ENCODE results near the gene CD40.

CD40 gene

DNA sequence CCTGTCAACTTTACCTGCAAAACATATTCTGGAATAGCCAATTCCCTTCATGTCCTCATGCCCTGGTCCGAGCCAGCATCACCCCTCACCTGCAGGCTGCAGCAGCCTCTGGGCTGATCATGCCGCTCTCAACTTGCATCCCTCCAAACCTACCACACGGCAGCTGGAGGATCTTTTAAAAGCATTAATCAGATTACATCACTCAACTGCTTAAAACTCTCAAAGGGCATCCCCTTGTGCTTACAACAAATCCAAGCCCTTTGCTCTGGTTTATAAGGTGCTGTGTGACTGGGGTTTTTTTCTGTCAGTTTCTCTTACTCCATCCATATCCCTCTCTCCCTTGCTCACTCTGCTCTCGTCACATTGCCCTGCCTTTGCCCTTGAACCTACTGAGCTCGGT is 24.0 kb downstream of the CD40 start:
- H3K36me3 ChIP-seq (ENCODE audit: control insufficient read depth in 5 of 5, insufficient read depth in 5 of 5, low read length in 5 of 5) = no peaks in the 10 kb centered on the region
- no peaks in the 10 kb centered on the region for H3K9me3 ChIP-seq (ENCODE audit: control insufficient read depth in 5 of 5, low read length in 5 of 5)
- H3K9ac ChIP-seq (ENCODE audit: low read length in 5 of 5) = no peak overlapping the region
- H3K27me3 ChIP-seq (ENCODE audit: control insufficient read depth in 5 of 5, insufficient read depth in 4 of 5, low read length in 5 of 5) = peaks cover 26 to 52% (median 43%) of the 10 kb centered on the region in 5 donors
- H3K4me3 ChIP-seq (ENCODE audit: low read depth in 1 of 5, low read length in 5 of 5) = no peak overlapping the region
- no peaks in the 10 kb centered on the region for H3K4me1 ChIP-seq (ENCODE audit: control insufficient read depth in 5 of 5, insufficient read depth in 5 of 5, low read length in 5 of 5)
- H3K27ac ChIP-seq (ENCODE audit: low read depth, low read length) = no peak overlapping the region

DNA sequence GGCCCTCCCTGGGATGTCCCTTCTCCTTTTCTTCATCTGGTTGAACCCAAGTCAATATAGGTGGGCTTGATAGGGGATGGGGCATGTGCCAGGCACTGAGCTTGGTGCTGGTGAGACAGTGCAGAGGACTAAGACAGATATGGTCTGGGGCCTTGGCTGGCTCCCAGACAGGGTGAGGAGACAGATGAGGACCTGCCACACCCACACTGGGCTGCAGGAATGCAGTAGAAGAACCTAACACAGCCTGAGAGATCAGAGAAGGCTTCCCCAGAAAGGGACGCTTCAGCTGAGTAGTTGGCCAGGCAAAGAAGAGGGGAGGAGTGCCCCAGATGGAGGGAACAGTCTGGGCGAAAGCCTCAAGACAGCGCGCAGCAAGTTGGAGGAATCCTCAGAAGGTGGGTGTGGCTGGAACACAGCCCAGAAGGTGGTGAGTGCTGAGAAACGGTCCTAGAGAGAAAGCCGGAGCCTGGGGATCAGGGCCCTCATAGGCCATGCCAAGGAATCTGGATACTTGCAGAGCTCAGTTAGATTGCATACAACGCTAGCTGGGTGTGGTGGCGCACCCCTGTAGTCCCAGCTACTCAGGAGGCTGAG is 26.4 kb downstream of the CD40 start:
- no peak overlapping the region for H3K27ac ChIP-seq (ENCODE audit: low read depth, low read length)
- no peak overlapping the region for H3K9ac ChIP-seq (ENCODE audit: low read length in 5 of 5)
- no peak overlapping the region for H3K4me3 ChIP-seq (ENCODE audit: low read depth in 1 of 5, low read length in 5 of 5)
- H3K4me1 ChIP-seq (ENCODE audit: control insufficient read depth in 5 of 5, insufficient read depth in 5 of 5, low read length in 5 of 5) = no peaks in the 10 kb centered on the region
- no peaks in the 10 kb centered on the region for H3K36me3 ChIP-seq (ENCODE audit: control insufficient read depth in 5 of 5, insufficient read depth in 5 of 5, low read length in 5 of 5)
- H3K9me3 ChIP-seq (ENCODE audit: control insufficient read depth in 5 of 5, low read length in 5 of 5) = no peaks in the 10 kb centered on the region
- peaks cover 10 to 30% (median 26%) of the 10 kb centered on the region in 5 donors for H3K27me3 ChIP-seq (ENCODE audit: control insufficient read depth in 5 of 5, insufficient read depth in 4 of 5, low read length in 5 of 5)

DNA sequence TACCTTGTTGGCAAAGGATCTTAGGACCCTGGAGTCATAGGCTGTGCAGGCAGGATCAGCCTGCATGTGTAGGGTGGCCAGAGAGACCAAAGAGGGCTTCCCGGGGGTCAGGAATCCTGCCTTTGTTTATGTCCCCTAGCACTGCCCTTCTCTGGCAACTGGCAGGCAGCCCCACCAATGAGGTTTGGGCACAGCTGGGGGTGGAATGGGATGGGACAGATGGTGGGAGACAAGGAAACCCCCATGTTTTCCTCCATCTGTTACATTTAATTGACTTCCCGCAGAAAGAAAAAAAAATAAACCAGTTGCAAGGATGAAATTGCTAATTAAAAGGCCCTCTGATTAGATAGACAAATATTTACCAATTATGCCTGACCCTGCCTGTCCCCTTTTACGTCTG is 27.6 kb downstream of the CD40 start:
- no peak overlapping the region for H3K4me3 ChIP-seq (ENCODE audit: low read depth in 1 of 5, low read length in 5 of 5)
- no peaks in the 10 kb centered on the region for H3K36me3 ChIP-seq (ENCODE audit: control insufficient read depth in 5 of 5, insufficient read depth in 5 of 5, low read length in 5 of 5)
- H3K27me3 ChIP-seq (ENCODE audit: control insufficient read depth in 5 of 5, insufficient read depth in 4 of 5, low read length in 5 of 5) = peaks cover 10 to 26% (median 15%) of the 10 kb centered on the region in 5 donors
- H3K4me1 ChIP-seq (ENCODE audit: control insufficient read depth in 5 of 5, insufficient read depth in 5 of 5, low read length in 5 of 5) = no peaks in the 10 kb centered on the region
- no peak overlapping the region for H3K9ac ChIP-seq (ENCODE audit: low read length in 5 of 5)
- no peak overlapping the region for H3K27ac ChIP-seq (ENCODE audit: low read depth, low read length)
- no peaks in the 10 kb centered on the region for H3K9me3 ChIP-seq (ENCODE audit: control insufficient read depth in 5 of 5, low read length in 5 of 5)

DNA sequence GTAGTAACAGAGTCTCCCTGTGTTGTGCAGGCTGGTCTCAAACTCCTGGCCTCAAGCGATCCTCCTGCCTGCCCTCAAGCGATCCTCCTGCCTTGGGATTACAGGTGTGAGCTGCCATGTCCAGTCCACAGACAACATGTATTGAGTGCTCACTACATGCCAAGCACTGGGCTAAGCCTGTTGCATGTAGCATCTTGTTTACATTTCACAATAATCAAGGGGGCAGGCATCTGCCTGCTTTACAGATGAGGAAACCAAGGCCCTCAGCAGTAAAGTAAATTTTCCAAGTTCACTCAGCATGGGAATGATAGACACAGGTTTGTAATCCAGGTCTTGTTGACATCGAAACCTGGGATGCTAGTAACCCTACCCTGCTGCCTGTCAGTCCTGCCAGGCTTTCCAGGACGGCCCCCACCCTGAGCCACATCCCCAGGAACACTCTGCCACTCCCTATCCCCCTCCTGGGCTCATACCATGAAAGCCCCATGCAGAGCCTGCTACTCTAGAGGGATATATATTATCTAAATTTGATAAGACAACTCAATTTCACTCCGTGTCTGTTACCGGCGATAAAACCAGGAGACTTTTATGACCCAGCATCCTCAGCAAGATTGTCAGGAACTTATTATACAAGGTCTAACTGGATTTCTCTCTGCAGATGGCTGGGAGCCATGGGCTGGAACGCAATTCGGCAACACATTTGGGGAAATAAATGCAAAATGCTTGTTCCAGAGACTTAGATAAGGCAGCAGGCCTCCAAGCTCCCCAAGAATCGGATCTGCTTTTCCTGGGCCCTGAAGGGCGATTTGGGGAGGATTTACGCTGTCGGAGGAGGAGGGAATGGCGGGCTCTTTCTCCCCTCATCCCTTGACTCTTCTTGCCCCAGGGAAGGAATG is 30.4 kb downstream of the CD40 start:
- Histone ChIP-seq H3K27me3 (ENCODE audit: control insufficient read depth in 5 of 5, insufficient read depth in 4 of 5, low read length in 5 of 5) (peaks cover 11 to 32% (median 17%) of the 10 kb centered on the region in 5 donors), H3K4me3 (ENCODE audit: low read depth in 1 of 5, low read length in 5 of 5) (no peak overlapping the region), H3K9ac (ENCODE audit: low read length in 5 of 5) (no peak overlapping the region), H3K4me1 (ENCODE audit: control insufficient read depth in 5 of 5, insufficient read depth in 5 of 5, low read length in 5 of 5) (no peaks in the 10 kb centered on the region), H3K36me3 (ENCODE audit: control insufficient read depth in 5 of 5, insufficient read depth in 5 of 5, low read length in 5 of 5) (no peaks in the 10 kb centered on the region), H3K9me3 (ENCODE audit: control insufficient read depth in 5 of 5, low read length in 5 of 5) (no peaks in the 10 kb centered on the region), H3K27ac (ENCODE audit: low read depth, low read length) (no peak overlapping the region)

DNA sequence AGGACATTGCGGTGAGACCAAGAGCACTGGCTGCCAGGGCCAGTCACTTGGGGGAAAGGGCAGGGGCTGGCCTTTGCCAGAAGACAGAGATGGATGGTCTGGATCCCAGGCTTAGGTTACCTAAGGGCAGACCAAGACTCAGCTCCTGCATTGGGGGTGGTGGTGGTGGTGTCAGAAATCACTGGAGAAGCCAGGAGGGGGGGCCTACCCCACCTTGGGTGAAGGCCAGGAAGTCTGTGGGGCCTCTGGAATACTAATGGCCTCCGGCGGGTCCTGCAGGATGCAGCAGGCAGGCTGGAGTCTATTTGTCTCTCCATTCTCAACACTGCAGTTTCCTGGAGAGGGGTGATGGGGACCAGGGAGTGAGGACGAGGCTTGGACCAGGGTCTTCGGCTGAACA is 32.8 kb downstream of the CD40 start:
- Histone ChIP-seq H3K27ac (ENCODE audit: low read depth, low read length) (no peak overlapping the region), H3K27me3 (ENCODE audit: control insufficient read depth in 5 of 5, insufficient read depth in 4 of 5, low read length in 5 of 5) (peaks cover 12 to 30% (median 20%) of the 10 kb centered on the region in 5 donors), H3K4me1 (ENCODE audit: control insufficient read depth in 5 of 5, insufficient read depth in 5 of 5, low read length in 5 of 5) (no peaks in the 10 kb centered on the region)

DNA sequence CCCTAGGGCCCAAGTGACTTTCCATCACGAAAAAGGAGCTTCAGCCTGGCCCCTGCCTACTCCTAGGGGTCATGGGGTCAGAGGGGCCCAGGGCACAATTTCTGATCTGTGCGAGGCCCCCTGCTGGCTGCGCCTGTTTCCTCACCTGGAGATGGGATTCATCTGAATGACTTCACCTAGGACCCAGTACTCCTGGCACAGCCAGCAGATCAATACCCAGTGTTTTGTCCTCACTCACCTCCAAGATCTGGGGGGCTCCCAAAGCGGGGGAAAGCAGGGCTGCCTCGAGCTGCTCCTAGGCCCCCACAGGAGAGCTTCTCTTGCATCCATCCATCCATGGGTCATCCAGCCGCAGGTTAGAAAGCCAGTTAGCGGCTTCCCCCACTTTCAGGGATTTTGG is 33.8 kb downstream of the CD40 start:
- Histone ChIP-seq H3K9me3 (ENCODE audit: control insufficient read depth in 5 of 5, low read length in 5 of 5) (no peaks in the 10 kb centered on the region), H3K9ac (ENCODE audit: low read length in 5 of 5) (no peak overlapping the region), H3K4me3 (ENCODE audit: low read depth in 1 of 5, low read length in 5 of 5) (no peak overlapping the region), H3K27ac (ENCODE audit: low read depth, low read length) (no peak overlapping the region), H3K4me1 (ENCODE audit: control insufficient read depth in 5 of 5, insufficient read depth in 5 of 5, low read length in 5 of 5) (no peaks in the 10 kb centered on the region), H3K27me3 (ENCODE audit: control insufficient read depth in 5 of 5, insufficient read depth in 4 of 5, low read length in 5 of 5) (peaks cover 8 to 28% (median 21%) of the 10 kb centered on the region in 5 donors), H3K36me3 (ENCODE audit: control insufficient read depth in 5 of 5, insufficient read depth in 5 of 5, low read length in 5 of 5) (no peaks in the 10 kb centered on the region)

More for the DNA sequence above, 32.8 kb downstream of the CD40 start:
- no peaks in the 10 kb centered on the region for H3K9me3 ChIP-seq (ENCODE audit: control insufficient read depth in 5 of 5, low read length in 5 of 5)
- H3K36me3 ChIP-seq (ENCODE audit: control insufficient read depth in 5 of 5, insufficient read depth in 5 of 5, low read length in 5 of 5) = no peaks in the 10 kb centered on the region
- no peak overlapping the region for H3K4me3 ChIP-seq (ENCODE audit: low read depth in 1 of 5, low read length in 5 of 5)
- H3K9ac ChIP-seq (ENCODE audit: low read length in 5 of 5) = no peak overlapping the region

DNA sequence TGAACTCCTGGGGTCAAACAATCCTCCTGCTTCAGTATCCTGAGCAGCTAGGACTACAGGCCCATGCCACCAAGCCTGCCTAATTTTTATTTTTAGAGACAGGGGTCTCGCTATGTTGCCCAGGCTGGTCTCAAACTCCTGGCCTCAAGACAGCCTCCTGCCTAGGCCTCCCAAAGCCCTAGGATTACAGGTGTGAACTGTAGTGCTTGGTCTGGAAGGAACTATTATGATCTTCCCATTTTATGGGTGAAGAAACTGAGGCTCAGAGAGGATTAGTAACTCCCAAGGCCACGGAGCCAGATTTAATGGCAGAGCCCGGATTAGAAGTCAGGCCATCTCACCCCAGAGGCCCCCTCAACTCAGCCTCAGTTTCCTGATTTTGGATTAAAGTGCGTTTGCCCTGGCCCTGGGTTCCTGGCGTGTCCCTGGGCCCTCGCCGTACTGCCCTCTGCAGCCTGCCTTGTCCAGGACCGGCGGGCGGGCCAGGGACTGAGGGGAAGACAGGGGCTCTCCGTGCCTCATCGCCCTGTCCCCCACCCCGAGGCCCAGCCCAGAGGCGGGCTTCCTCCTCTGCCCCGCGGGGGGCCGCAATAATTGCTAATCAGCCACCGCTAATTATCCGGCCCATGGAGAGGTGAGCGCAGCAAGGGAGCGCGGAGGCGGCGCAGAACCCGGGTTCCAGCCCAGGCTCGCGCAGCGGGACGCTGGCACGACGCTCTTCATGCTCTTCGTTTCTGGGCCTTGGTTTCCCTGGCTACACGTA is 34.9 kb downstream of the CD40 start:
- Histone ChIP-seq H3K9me3 (ENCODE audit: control insufficient read depth in 5 of 5, low read length in 5 of 5) (no peaks in the 10 kb centered on the region), H3K27me3 (ENCODE audit: control insufficient read depth in 5 of 5, insufficient read depth in 4 of 5, low read length in 5 of 5) (peaks cover 8 to 30% (median 26%) of the 10 kb centered on the region in 5 donors), H3K4me3 (ENCODE audit: low read depth in 1 of 5, low read length in 5 of 5) (no peak overlapping the region), H3K27ac (ENCODE audit: low read depth, low read length) (no peak overlapping the region), H3K9ac (ENCODE audit: low read length in 5 of 5) (no peak overlapping the region), H3K36me3 (ENCODE audit: control insufficient read depth in 5 of 5, insufficient read depth in 5 of 5, low read length in 5 of 5) (no peaks in the 10 kb centered on the region), H3K4me1 (ENCODE audit: control insufficient read depth in 5 of 5, insufficient read depth in 5 of 5, low read length in 5 of 5) (no peaks in the 10 kb centered on the region)

DNA sequence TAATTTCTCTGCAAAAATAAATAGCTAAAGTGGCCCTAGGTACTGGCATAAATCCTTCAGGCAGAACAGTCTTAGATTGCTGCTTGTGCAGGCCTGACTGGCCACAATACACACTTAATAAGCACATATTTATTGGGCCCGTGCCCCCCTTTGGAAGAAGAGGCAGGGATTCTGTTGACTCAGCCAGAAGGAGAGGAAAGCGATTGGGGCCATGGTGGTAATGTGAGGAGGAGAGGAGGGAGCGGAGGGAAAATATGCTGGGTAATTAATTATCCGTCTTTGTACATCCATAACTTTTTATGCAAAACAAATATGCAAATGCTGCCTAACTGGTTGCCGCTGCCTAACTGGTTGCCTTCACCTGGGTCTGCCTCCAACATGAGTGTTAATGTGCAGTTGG is 36.2 kb downstream of the CD40 start:
- no peaks in the 10 kb centered on the region for H3K4me1 ChIP-seq (ENCODE audit: control insufficient read depth in 5 of 5, insufficient read depth in 5 of 5, low read length in 5 of 5)
- peaks cover 8 to 32% (median 28%) of the 10 kb centered on the region in 5 donors for H3K27me3 ChIP-seq (ENCODE audit: control insufficient read depth in 5 of 5, insufficient read depth in 4 of 5, low read length in 5 of 5)
- no peak overlapping the region for H3K27ac ChIP-seq (ENCODE audit: low read depth, low read length)
- H3K9ac ChIP-seq (ENCODE audit: low read length in 5 of 5) = no peak overlapping the region
- no peak overlapping the region for H3K4me3 ChIP-seq (ENCODE audit: low read depth in 1 of 5, low read length in 5 of 5)
- H3K9me3 ChIP-seq (ENCODE audit: control insufficient read depth in 5 of 5, low read length in 5 of 5) = no peaks in the 10 kb centered on the region
- no peaks in the 10 kb centered on the region for H3K36me3 ChIP-seq (ENCODE audit: control insufficient read depth in 5 of 5, insufficient read depth in 5 of 5, low read length in 5 of 5)

DNA sequence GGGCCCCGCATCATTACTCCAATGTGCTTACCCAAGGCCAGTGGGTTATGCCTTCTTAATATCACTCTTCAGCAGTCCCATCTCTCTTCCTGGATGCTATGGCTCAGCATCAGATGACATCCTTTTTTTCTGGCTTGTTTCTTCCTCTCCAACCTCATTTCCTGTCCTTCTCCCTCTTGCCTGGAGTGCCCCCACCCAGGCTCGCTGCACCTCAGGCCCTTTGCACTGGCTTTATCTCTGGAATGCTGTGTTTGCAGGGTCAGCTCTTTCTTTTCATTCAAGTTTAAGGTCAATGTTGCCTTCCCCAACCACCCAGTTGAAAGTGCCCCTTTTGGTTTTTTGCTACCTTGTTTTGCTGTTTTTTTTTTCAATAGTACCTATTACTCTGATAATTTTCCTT is 36.7 kb downstream of the CD40 start:
- Histone ChIP-seq H3K9me3 (ENCODE audit: control insufficient read depth in 5 of 5, low read length in 5 of 5) (no peaks in the 10 kb centered on the region), H3K27ac (ENCODE audit: low read depth, low read length) (no peak overlapping the region), H3K27me3 (ENCODE audit: control insufficient read depth in 5 of 5, insufficient read depth in 4 of 5, low read length in 5 of 5) (peaks cover 4 to 33% (median 24%) of the 10 kb centered on the region in 5 donors), H3K9ac (ENCODE audit: low read length in 5 of 5) (no peak overlapping the region), H3K36me3 (ENCODE audit: control insufficient read depth in 5 of 5, insufficient read depth in 5 of 5, low read length in 5 of 5) (no peaks in the 10 kb centered on the region), H3K4me3 (ENCODE audit: low read depth in 1 of 5, low read length in 5 of 5) (no peak overlapping the region), H3K4me1 (ENCODE audit: control insufficient read depth in 5 of 5, insufficient read depth in 5 of 5, low read length in 5 of 5) (no peaks in the 10 kb centered on the region)

DNA sequence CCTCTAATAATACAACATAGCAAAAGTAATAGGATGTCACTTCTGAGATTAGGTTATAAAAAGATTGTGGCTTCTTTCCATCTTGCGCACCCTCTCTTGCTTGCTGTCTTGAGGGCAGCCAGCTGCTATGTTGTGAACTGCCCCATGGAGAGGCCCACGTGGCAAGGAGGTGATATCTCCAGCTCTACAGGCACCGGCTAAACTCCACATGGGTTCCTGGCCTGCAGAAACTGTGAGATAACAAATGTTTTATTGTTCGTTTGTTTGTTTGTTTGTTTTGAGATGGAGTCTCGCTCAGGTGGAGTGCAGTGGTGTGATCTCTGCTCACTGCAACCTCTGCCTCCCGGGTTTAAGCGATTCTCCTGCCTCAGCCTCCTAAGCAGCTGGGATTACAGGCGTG is 38.0 kb downstream of the CD40 start:
- no peaks in the 10 kb centered on the region for H3K36me3 ChIP-seq (ENCODE audit: control insufficient read depth in 5 of 5, insufficient read depth in 5 of 5, low read length in 5 of 5)
- H3K9me3 ChIP-seq (ENCODE audit: control insufficient read depth in 5 of 5, low read length in 5 of 5) = no peaks in the 10 kb centered on the region
- H3K4me3 ChIP-seq (ENCODE audit: low read depth in 1 of 5, low read length in 5 of 5) = no peak overlapping the region
- peaks cover 8 to 34% (median 28%) of the 10 kb centered on the region in 5 donors for H3K27me3 ChIP-seq (ENCODE audit: control insufficient read depth in 5 of 5, insufficient read depth in 4 of 5, low read length in 5 of 5)
- no peak overlapping the region for H3K9ac ChIP-seq (ENCODE audit: low read length in 5 of 5)
- no peaks in the 10 kb centered on the region for H3K4me1 ChIP-seq (ENCODE audit: control insufficient read depth in 5 of 5, insufficient read depth in 5 of 5, low read length in 5 of 5)
- H3K27ac ChIP-seq (ENCODE audit: low read depth, low read length) = no peak overlapping the region

Measured in subcutaneous abdominal adipose tissue (tissue), 5 donors.